Endothelial cell of umbilical vein (primary cell): ENCODE data around the gene WFIKKN1. TPM values are rescaled to one million over a fixed set of nuclear protein-coding genes. Genes with fewer than 3 reads are reported as not detected.

Experiments used
- BruUV-seq: library from RNA; stranded (reverse); fragments of 400-500 nt; replicated peaks from 2 replicates; lab custom pipeline; 2021; lab: Mats Ljungman, UMichigan
- CTCF ChIA-PET: fragments of 300-600, 350-600 bp; sonication (Branson Sonifier 250); formaldehyde crosslinking; loops from one replicate; lab custom pipeline; 2021; ENCODE audit warnings: antibody characterized with exemption, inconsistent platforms; lab: Charles Lee
- POLR2A ChIA-PET: fragments of 300-600, 350-600 bp; sonication (Branson Sonifier 250); formaldehyde crosslinking; loops from one replicate; lab custom pipeline; 2021; ENCODE audit warnings: antibody characterized with exemption, inconsistent platforms; lab: Charles Lee
- DNase-seq: peaks from one replicate; pipeline ENCODE4 v3.0.0-alpha.2; 2011; ENCODE audit warnings: low read depth, low spot score
- FAIRE-seq: peaks from 2 replicates; lab custom pipeline; 2011; peaks lifted over from hg19 to GRCh38; lab: Jason Lieb, UNC
- H2AFZ ChIP-seq: 2 replicates; pipeline ENCODE4 v1.6.0; 2012; ENCODE audit warnings: low read depth, low read length, control low read depth, inconsistent platforms
- H3K27ac ChIP-seq: 2 replicates; pipeline ENCODE4 v1.5.1; 2011; ENCODE audit warnings: low read depth, mild to moderate bottlenecking, control low read depth, low read length, moderate library complexity; ENCODE audit not compliant: insufficient read depth
- H3K27me3 ChIP-seq, 2 experiments: 2 replicates each; pipeline versions ENCODE4 v1.6.0 to v1.6.1; 2011; ENCODE audit warnings: low read length in 2 of 2, mixed read lengths in 1 of 2; ENCODE audit not compliant: control insufficient read depth in 2 of 2, insufficient read depth in 2 of 2
- H3K36me3 ChIP-seq, 2 experiments: 2 replicates in 1 of 2; 3 replicates in 1 of 2; pipeline ENCODE4 v1.5.1; 2011; ENCODE audit warnings: low read length in 2 of 2, mild to moderate bottlenecking in 1 of 2, moderate library complexity in 1 of 2; ENCODE audit not compliant: control insufficient read depth in 2 of 2, insufficient read depth in 2 of 2; ENCODE audit errors: extremely low read depth in 1 of 2
- H3K4me1 ChIP-seq: 3 replicates; pipeline ENCODE4 v1.5.1; 2011; ENCODE audit warnings: mild to moderate bottlenecking, low read length; ENCODE audit not compliant: control insufficient read depth, insufficient read depth; ENCODE audit errors: extremely low read depth
- H3K4me2 ChIP-seq: 2 replicates; pipeline ENCODE4 v1.6.1; 2011; ENCODE audit warnings: low read length, control low read depth, mixed read lengths; ENCODE audit not compliant: insufficient read depth
- H3K4me3 ChIP-seq, 3 experiments: fragments of 200-600 bp in 1 of 3; sonication (generic), shearing (Covaris generic) in 1 of 3; replicated peaks in 1 of 3; 2 replicates each; pipeline ENCODE4 v1.5.1; 2011 to 2016; ENCODE audit warnings: control low read depth in 3 of 3, low read length in 3 of 3, mild to moderate bottlenecking in 2 of 3, inconsistent platforms in 1 of 3, low read depth in 1 of 3, moderate library complexity in 1 of 3; ENCODE audit not compliant: insufficient read depth in 1 of 3
- H3K79me2 ChIP-seq: 2 replicates; pipeline ENCODE4 v1.6.0; 2012; ENCODE audit warnings: low read length, inconsistent platforms; ENCODE audit not compliant: control insufficient read depth, insufficient read depth
- H3K9ac ChIP-seq: replicated peaks from 2 replicates; pipeline ENCODE3; 2011; ENCODE audit warnings: low read length, control low read depth; ENCODE audit not compliant: insufficient read depth; ENCODE audit errors: extremely low read depth
- H3K9me1 ChIP-seq: replicated peaks from 3 replicates; pipeline ENCODE4 v1.6.0; 2011; ENCODE audit warnings: mild to moderate bottlenecking, low read length; ENCODE audit not compliant: control insufficient read depth, insufficient read depth; ENCODE audit errors: extremely low read depth
- H3K9me3 ChIP-seq: replicated peaks from 2 replicates; pipeline ENCODE4 v1.5.1; 2012; ENCODE audit warnings: low read length, inconsistent platforms; ENCODE audit not compliant: control insufficient read depth, insufficient read depth
- H4K20me1 ChIP-seq: replicated peaks from 2 replicates; pipeline ENCODE3; 2011; ENCODE audit warnings: mild to moderate bottlenecking, low read length; ENCODE audit not compliant: control insufficient read depth, insufficient read depth; ENCODE audit errors: extremely low read depth
- EZH2 ChIP-seq: IDR thresholded peaks from 2 replicates; pipeline ENCODE4 v1.6.1; 2012; ENCODE audit warnings: borderline replicate concordance, low read depth, mild to moderate bottlenecking, moderate library complexity, low read length, inconsistent platforms; ENCODE audit not compliant: severe bottlenecking
- FOS ChIP-seq: IDR thresholded peaks from 2 replicates; pipeline ENCODE4 v1.6.1; 2011; ENCODE audit warnings: mild to moderate bottlenecking, low read length, moderate library complexity, borderline replicate concordance; ENCODE audit not compliant: insufficient read depth
- GATA2 ChIP-seq: IDR thresholded peaks from 2 replicates; pipeline ENCODE4 v1.7.0; 2011; ENCODE audit warnings: low read depth, mild to moderate bottlenecking, moderate library complexity, mixed read lengths, low read length; ENCODE audit not compliant: insufficient read length, insufficient read depth
- JUN ChIP-seq: IDR thresholded peaks from 2 replicates; pipeline ENCODE4 v1.6.1; 2011; ENCODE audit warnings: borderline replicate concordance, low read depth; ENCODE audit not compliant: insufficient read length, insufficient read depth
- MAX ChIP-seq: IDR thresholded peaks from 2 replicates; pipeline ENCODE4 v1.6.1; 2011; ENCODE audit not compliant: insufficient read depth, insufficient read length
- MYC ChIP-seq: IDR thresholded peaks from one replicate; pipeline ENCODE4 v1.6.1; 2011; ENCODE audit warnings: mild to moderate bottlenecking, low read depth, low read length
- POLR2A ChIP-seq: IDR thresholded peaks from 2 replicates; pipeline ENCODE4 v1.6.1; 2012; ENCODE audit warnings: low read depth, mild to moderate bottlenecking, control low read depth, low read length
- POLR2AphosphoS5 ChIP-seq: IDR thresholded peaks from 2 replicates; pipeline ENCODE4 v1.6.1; 2012; ENCODE audit warnings: low read depth, mild to moderate bottlenecking, control low read depth, low read length, moderate library complexity; ENCODE audit not compliant: insufficient read depth
- dilution Hi-C: fragments of 300-500 bp; cut with MboI; formaldehyde crosslinking; loops from one replicate; pipeline ENCODE4 v1.15.0; 2019; ENCODE audit warnings: low sequenced_read_pairs; ENCODE audit not compliant: extremely low pct_ligation_motif_present
- intact Hi-C: fragments of 100-400 bp; cut with micrococcal nuclease; formaldehyde crosslinking; loops from one replicate; pipeline ENCODE4 v1.10.0; 2022
- polyA plus RNA-seq, 4 experiments: library from polyadenylated mRNA; depleted of rRNA in 3 of 4; stranded (reverse) in 3 of 4; unstranded in 1 of 4; fragments of >200 nt; gene quantifications; 2 replicates each; pipeline versions ENCODE4 v1.2.1 to v1.2.3, GENCODE V29; 2011 to 2012; ENCODE audit warnings: missing spikeins in 1 of 4
- total RNA-seq: library from RNA; stranded (reverse); gene quantifications from 2 replicates; pipeline ENCODE4 v1.2.3, GENCODE V29; 2021
- TF ChIP-seq, protein P1 (sequence below), 2 donors: IDR thresholded peaks; 1 replicate in 1 of 2; 2 replicates in 1 of 2; pipeline ENCODE4 v1.5.1; 2011; ENCODE audit warnings: low read length in 2 of 2, mild to moderate bottlenecking in 2 of 2, moderate library complexity in 2 of 2, control low read depth in 1 of 2, inconsistent platforms in 1 of 2, low read depth in 1 of 2; ENCODE audit not compliant: insufficient read depth in 1 of 2; ENCODE audit errors: extremely low read depth in 1 of 2

WFIKKN1 gene
- total and polyA plus RNA-seq, 2 donors (not counting 3 experiments of a cell fraction or from before 2014, with no cell fraction given): 0.06 to 0.40 TPM

GRCh38 chr16:625117-625976 is 5.4 kb upstream of the WFIKKN1 start:
- no peak overlapping the region for H2AFZ ChIP-seq
- H3K9me3 ChIP-seq: no peaks in the 10 kb centered on the region
- ChIA-PET CTCF (interaction anchor here (1.0 to 1.6 kb wide), 2 partner anchors 17 to 23 kb away, joined by 3 to 4 read pairs; partner anchors contain the start of gene MCRIP2), POLR2A (no interaction called here)
- no peaks in the 10 kb centered on the region for H3K9me1 ChIP-seq
- no TSS peak for BruUV-seq
- no peak for FAIRE-seq
- H4K20me1 ChIP-seq: no peaks in the 10 kb centered on the region
- intact Hi-C loops (no loop called here), dilution Hi-C loops (no loop called here)
- H3K79me2 ChIP-seq: no peaks in the 10 kb centered on the region
- no peak overlapping the region for H3K4me3 ChIP-seq
- H3K27ac ChIP-seq: no peak overlapping the region
- no peak for DNase-seq
- H3K4me2 ChIP-seq: no peak overlapping the region
- H3K9ac ChIP-seq: no peak overlapping the region
- H3K36me3 ChIP-seq: peaks cover 0 to 5% of the 10 kb centered on the region in 2 experiments
- peaks cover 3% of the 10 kb centered on the region for H3K4me1 ChIP-seq
- TF ChIP-seq POLR2AphosphoS5 (no peak), EZH2 (no peak)
- no peaks in the 10 kb centered on the region for H3K27me3 ChIP-seq

DNA sequence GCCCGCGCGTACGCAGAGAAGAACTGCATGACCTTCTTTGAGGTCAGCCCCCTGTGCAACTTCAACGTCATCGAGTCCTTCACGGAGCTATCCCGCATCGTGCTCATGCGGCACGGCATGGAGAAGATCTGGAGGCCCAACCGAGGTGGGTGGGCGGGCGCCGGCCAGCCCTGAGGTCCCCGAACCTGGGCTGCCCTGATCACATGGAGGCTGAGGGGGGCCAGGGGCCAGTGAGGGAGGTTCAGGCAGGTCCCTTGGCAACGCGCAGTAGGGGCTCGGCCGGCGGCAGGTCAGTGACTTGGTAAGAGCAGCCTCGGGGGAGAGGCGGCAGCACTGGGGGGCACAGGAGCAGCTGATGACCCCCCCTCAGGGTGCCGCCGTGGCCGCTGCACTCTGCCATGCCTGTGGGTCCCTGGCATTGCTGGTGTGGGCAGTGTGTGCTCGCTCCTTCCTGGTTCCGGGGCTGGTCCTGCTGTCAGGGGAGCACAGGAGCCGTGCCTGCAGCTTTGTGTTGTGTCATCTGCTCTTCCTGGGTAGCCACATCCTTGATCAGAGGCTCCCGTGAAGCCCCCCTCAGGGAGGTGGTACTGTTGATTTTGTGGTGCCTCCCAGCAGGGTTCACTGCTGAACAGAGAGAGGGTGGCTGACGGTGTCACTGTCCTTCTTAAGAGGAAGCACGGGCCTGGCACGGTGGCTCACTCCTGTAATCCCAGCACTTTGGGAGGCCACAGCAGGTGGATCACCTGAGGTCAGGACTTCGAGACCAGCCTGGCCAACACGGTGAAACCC is 4.6 kb upstream of the WFIKKN1 start:
- Histone ChIP-seq H3K9me1 (no peaks in the 10 kb centered on the region), H3K4me2 (no peak overlapping the region), H3K27ac (peak overlapping the region; percentile 70), H3K4me3 (no peak overlapping the region), H3K27me3 (no peaks in the 10 kb centered on the region), H3K9me3 (no peaks in the 10 kb centered on the region), H3K79me2 (no peaks in the 10 kb centered on the region), H4K20me1 (no peaks in the 10 kb centered on the region), H3K36me3 (peaks cover 0 to 5% of the 10 kb centered on the region in 2 experiments), H3K4me1 (peaks cover 3% of the 10 kb centered on the region), H3K9ac (no peak overlapping the region), H2AFZ (no peak overlapping the region)
- POLR2A ChIA-PET: interaction anchor here (0.6 to 1.2 kb wide), 2 partner anchors 10 to 212 kb away, joined by 4 to 6 read pairs; partner anchors contain the start of gene METTL26
- TF ChIP-seq MYC: no peak
- no peak for TF ChIP-seq EZH2
- TF ChIP-seq POLR2A: no peak
- no peak for TF ChIP-seq GATA2
- TF ChIP-seq, protein P1, sequence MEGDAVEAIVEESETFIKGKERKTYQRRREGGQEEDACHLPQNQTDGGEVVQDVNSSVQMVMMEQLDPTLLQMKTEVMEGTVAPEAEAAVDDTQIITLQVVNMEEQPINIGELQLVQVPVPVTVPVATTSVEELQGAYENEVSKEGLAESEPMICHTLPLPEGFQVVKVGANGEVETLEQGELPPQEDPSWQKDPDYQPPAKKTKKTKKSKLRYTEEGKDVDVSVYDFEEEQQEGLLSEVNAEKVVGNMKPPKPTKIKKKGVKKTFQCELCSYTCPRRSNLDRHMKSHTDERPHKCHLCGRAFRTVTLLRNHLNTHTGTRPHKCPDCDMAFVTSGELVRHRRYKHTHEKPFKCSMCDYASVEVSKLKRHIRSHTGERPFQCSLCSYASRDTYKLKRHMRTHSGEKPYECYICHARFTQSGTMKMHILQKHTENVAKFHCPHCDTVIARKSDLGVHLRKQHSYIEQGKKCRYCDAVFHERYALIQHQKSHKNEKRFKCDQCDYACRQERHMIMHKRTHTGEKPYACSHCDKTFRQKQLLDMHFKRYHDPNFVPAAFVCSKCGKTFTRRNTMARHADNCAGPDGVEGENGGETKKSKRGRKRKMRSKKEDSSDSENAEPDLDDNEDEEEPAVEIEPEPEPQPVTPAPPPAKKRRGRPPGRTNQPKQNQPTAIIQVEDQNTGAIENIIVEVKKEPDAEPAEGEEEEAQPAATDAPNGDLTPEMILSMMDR (IDR thresholded peaks at IDR 0.05; ENCODE audit: extremely low read depth in 1 of 2, insufficient read depth in 1 of 2, low read depth in 1 of 2, low read length in 2 of 2): no peak
- no peak for TF ChIP-seq FOS
- no peak for TF ChIP-seq POLR2AphosphoS5
- TF ChIP-seq JUN: no peak
- no peak for TF ChIP-seq MAX
- CTCF ChIA-PET: interaction anchor here (1.0 to 1.6 kb wide), 3 partner anchors 10 to 36 kb away, joined by 3 to 7 read pairs (median 3); partner anchors contain the start of genes MCRIP2 and METTL26
- no TSS peak for BruUV-seq
- intact Hi-C loops: loop anchor here (2.0 kb wide), 1 partner anchor 37 kb away; no protein-coding TSS in a partner anchor
- FAIRE-seq (no peak), DNase-seq (no peak)
- dilution Hi-C loops: no loop called here
